HEK293T (cell line): ENCODE measurements around the gene RPTOR.

ENCODE experiments used
- ARNT ChIP-seq: fragments of 450-650 bp; IDR thresholded peaks from 2 replicates; pipeline ENCODE4 v1.6.1; 2017; ENCODE audit warnings: mild to moderate bottlenecking
- BHLHE40 ChIP-seq: fragments of 450-650 bp; IDR thresholded peaks from 2 replicates; pipeline ENCODE4 v1.6.1; 2016; ENCODE audit warnings: mild to moderate bottlenecking, moderate library complexity, borderline replicate concordance
- CTBP1 ChIP-seq: fragments of 450-650 bp; IDR thresholded peaks from 2 replicates; pipeline ENCODE4 v1.6.1; 2016; ENCODE audit warnings: borderline replicate concordance
- ELF4 ChIP-seq: fragments of 450-650 bp; IDR thresholded peaks from 2 replicates; pipeline ENCODE4 v1.6.1; 2017; ENCODE audit warnings: antibody characterized with exemption
- FOXA1 ChIP-seq: fragments of 450-650 bp; IDR thresholded peaks from 2 replicates; pipeline ENCODE4 v1.6.1; 2016; ENCODE audit warnings: mild to moderate bottlenecking
- FOXK2 ChIP-seq: fragments of 450-650 bp; IDR thresholded peaks from 2 replicates; pipeline ENCODE4 v1.6.1; 2016; ENCODE audit warnings: mild to moderate bottlenecking
- FOXM1 ChIP-seq: fragments of 450-650 bp; IDR thresholded peaks from 2 replicates; pipeline ENCODE4 v1.6.1; 2017; ENCODE audit warnings: mild to moderate bottlenecking, borderline replicate concordance
- HDGF ChIP-seq: fragments of 450-650 bp; IDR thresholded peaks from 2 replicates; pipeline ENCODE4 v1.6.1; 2017; ENCODE audit warnings: antibody characterized with exemption, borderline replicate concordance
- L3MBTL2 ChIP-seq: fragments of 450-650 bp; conservative IDR thresholded peaks from 2 replicates; pipeline ENCODE4 v1.6.1; 2016; ENCODE audit warnings: mild to moderate bottlenecking
- LEF1 ChIP-seq: fragments of 450-650 bp; IDR thresholded peaks from 2 replicates; pipeline ENCODE4 v1.6.1; 2017; ENCODE audit warnings: mild to moderate bottlenecking, borderline replicate concordance
- NFRKB ChIP-seq: fragments of 450-650 bp; IDR thresholded peaks from 2 replicates; pipeline ENCODE4 v1.6.1; 2016; ENCODE audit warnings: mild to moderate bottlenecking, moderate library complexity
- SP1 ChIP-seq: fragments of 450-650 bp; IDR thresholded peaks from 2 replicates; pipeline ENCODE4 v1.6.1; 2017
- SUZ12 ChIP-seq: fragments of 450-650 bp; IDR thresholded peaks from 2 replicates; pipeline ENCODE4 v1.6.1; 2016; ENCODE audit warnings: mild to moderate bottlenecking
- TARDBP ChIP-seq: fragments of 450-650 bp; IDR thresholded peaks from 2 replicates; pipeline ENCODE4 v1.6.1; 2016

- TF ChIP-seq FOXK2 = no peak
- no peak for TF ChIP-seq L3MBTL2
- TF ChIP-seq SUZ12 = no peak
- TF ChIP-seq HDGF = no peak
- no peak for TF ChIP-seq FOXM1
- TF ChIP-seq FOXA1 = no peak
- TF ChIP-seq SP1 = no peak
- no peak for TF ChIP-seq CTBP1
- TF ChIP-seq BHLHE40 = no peak
- TF ChIP-seq TARDBP = no peak
- no peak for TF ChIP-seq LEF1
- no peak for TF ChIP-seq NFRKB
- TF ChIP-seq ARNT = no peak
- no peak for TF ChIP-seq ELF4
Measured at GRCh38 chr17:80618304-80618703, 73.7 kb downstream of the RPTOR start.
